ENCODE results near the gene ADIPOR1. TPM values are rescaled to one million over a fixed set of nuclear protein-coding genes. Genes with fewer than 3 reads are reported as not detected.

Gene ADIPOR1
- total and polyA plus RNA-seq, 7 experiments from 2014 or later: 51.9 to 93.8 (median 69.6) TPM

DNA sequence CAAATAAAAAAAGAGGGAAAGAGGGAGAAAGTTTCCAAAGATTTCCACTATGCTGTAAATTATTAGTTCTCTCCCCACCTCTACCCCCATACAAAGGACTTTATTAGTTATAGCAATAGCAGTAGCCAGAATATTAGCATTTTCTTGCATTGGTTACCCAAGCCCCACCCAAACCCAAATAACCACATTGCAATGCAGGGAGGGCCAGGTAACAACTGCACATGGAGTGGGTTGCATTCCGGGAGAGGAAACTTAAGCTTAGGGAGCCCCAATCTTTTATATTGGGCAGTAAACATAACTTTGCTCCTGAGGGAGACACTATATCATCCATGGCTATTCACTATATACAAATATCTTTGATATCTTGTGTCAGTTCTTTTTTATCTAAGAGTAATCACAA lies 6.0 kb downstream of the ADIPOR1 start:
- Mint-ChIP-seq H3K27ac (peak overlapping the region in 6 of 9 donors; percentile 16 to 82 (median 70)), H3K4me1 (peaks cover 29 to 58% (median 55%) of the 10 kb centered on the region in 7 donors), H3K27me3 (no peaks in the 10 kb centered on the region), H3K4me3 (no peak overlapping the region), H3K9me3 (no peaks in the 10 kb centered on the region), H3K36me3 (peaks cover 0 to 10% (median 6%) of the 10 kb centered on the region in 5 donors)
- DNase-seq (no peak), ATAC-seq (no peak)
- Histone ChIP-seq H3K4me3 (ENCODE audit: low read length) (no peak overlapping the region), H3K4me1 (ENCODE audit: control insufficient read depth in 2 of 2, insufficient read depth in 2 of 2, low read length in 2 of 2) (peaks cover 9 to 32% of the 10 kb centered on the region in 2 donors), H3K36me3 (ENCODE audit: control insufficient read depth in 2 of 3, insufficient read depth in 3 of 3, low read length in 3 of 3) (peaks cover 0 to 38% (median 0%) of the 10 kb centered on the region in 3 experiments), H3K27ac (ENCODE audit: low read depth, low read length) (peak overlapping the region; percentile 30), H3K27me3 (ENCODE audit: control insufficient read depth in 2 of 2, insufficient read depth in 2 of 2, low read length in 2 of 2) (no peaks in the 10 kb centered on the region), H3K9me3 (ENCODE audit: control insufficient read depth in 2 of 3, low read length in 3 of 3) (no peaks in the 10 kb centered on the region)
- ChIA-PET CTCF (interaction anchor here (1.1 kb wide), 1 partner anchor 54 kb away, joined by 5 read pairs; no protein-coding TSS in a partner anchor), POLR2A (interaction anchor here (0.9 kb wide), 1 partner anchor 11 kb away, joined by 3 read pairs; no protein-coding TSS in a partner anchor)
- intact Hi-C loops (cut with micrococcal nuclease): loop anchor here (2.0 to 10.0 kb wide), 3 partner anchors 15 to 1797 kb away; partner anchors contain the start of genes CYB5R1 (in 2 of the 2) and TMEM9 (in 1 of the 2)

- H3K4me1 Mint-ChIP-seq: peaks cover 27 to 52% (median 48%) of the 10 kb centered on the region in 7 donors
- ATAC-seq: no peak
- Histone ChIP-seq H3K4me3 (ENCODE audit: low read length) (no peak overlapping the region), H3K4me1 (ENCODE audit: control insufficient read depth in 2 of 2, insufficient read depth in 2 of 2, low read length in 2 of 2) (peaks cover 3 to 26% of the 10 kb centered on the region in 2 donors), H3K27me3 (ENCODE audit: control insufficient read depth in 2 of 2, insufficient read depth in 2 of 2, low read length in 2 of 2) (no peaks in the 10 kb centered on the region), H3K36me3 (ENCODE audit: control insufficient read depth in 2 of 3, insufficient read depth in 3 of 3, low read length in 3 of 3) (peaks cover 0 to 45% (median 2%) of the 10 kb centered on the region in 3 experiments), H3K9me3 (ENCODE audit: control insufficient read depth in 2 of 3, low read length in 3 of 3) (no peaks in the 10 kb centered on the region), H3K27ac (ENCODE audit: low read depth, low read length) (no peak overlapping the region)
- no peak overlapping the region for H3K4me3 Mint-ChIP-seq
- H3K27ac Mint-ChIP-seq: peak overlapping the region in 7 of 9 donors; percentile 35 to 82 (median 67)
- intact Hi-C loops (cut with micrococcal nuclease): loop anchor here in 1 of 2 donors (10.0 kb wide), 2 partner anchors 187 to 1797 kb away; partner anchors contain the start of gene TMEM9
- H3K9me3 Mint-ChIP-seq: no peaks in the 10 kb centered on the region
- ChIA-PET CTCF (no interaction called here), POLR2A (interaction anchor here (0.6 kb wide), 1 partner anchor 19 kb away, joined by 4 read pairs; no protein-coding TSS in a partner anchor)
- H3K36me3 Mint-ChIP-seq: peaks cover 0 to 12% (median 7%) of the 10 kb centered on the region in 5 donors
- DNase-seq: no peak
- H3K27me3 Mint-ChIP-seq: no peaks in the 10 kb centered on the region
Measured at GRCh38 chr1:202951437-202951836, 6.7 kb downstream of the ADIPOR1 start.

DNA sequence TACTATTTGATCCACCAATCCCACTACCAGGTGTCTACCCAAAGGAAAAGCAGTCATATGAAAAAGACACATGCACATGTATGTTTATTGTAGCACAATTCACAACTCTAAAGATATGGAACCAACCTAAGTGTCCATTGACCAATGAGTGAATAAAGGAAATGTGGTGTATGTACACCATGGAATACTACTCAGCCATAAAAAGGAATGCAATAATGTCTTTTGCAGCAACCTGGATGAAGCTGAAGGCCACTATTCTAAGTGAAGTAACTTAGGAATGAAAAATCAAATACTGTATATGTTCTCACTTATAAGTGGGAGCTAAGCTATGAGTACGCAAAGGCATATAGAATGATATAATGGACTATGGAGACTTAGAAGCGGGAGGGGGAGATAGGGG lies 12.6 kb downstream of the ADIPOR1 start:
- H3K4me3 Mint-ChIP-seq: no peak overlapping the region
- H3K4me1 Mint-ChIP-seq: peaks cover 0 to 3% (median 0%) of the 10 kb centered on the region in 7 donors

GRCh38 chr1:202944438-202944921 lies 13.6 kb downstream of the ADIPOR1 start:
- Mint-ChIP-seq H3K36me3 (peaks cover 7 to 53% (median 23%) of the 10 kb centered on the region in 5 donors), H3K27me3 (no peaks in the 10 kb centered on the region), H3K4me3 (no peak overlapping the region), H3K4me1 (peaks cover 0 to 3% (median 0%) of the 10 kb centered on the region in 7 donors), H3K27ac (peak overlapping the region in 2 of 9 donors; percentile 43 to 48), H3K9me3 (no peaks in the 10 kb centered on the region)
- Histone ChIP-seq H3K36me3 (ENCODE audit: control insufficient read depth in 2 of 3, insufficient read depth in 3 of 3, low read length in 3 of 3) (peaks cover 19 to 88% (median 23%) of the 10 kb centered on the region in 3 experiments), H3K27me3 (ENCODE audit: control insufficient read depth in 2 of 2, insufficient read depth in 2 of 2, low read length in 2 of 2) (no peaks in the 10 kb centered on the region), H3K9me3 (ENCODE audit: control insufficient read depth in 2 of 3, low read length in 3 of 3) (no peaks in the 10 kb centered on the region), H3K4me3 (ENCODE audit: low read length) (no peak overlapping the region), H3K27ac (ENCODE audit: low read depth, low read length) (no peak overlapping the region), H3K4me1 (ENCODE audit: control insufficient read depth in 2 of 2, insufficient read depth in 2 of 2, low read length in 2 of 2) (no peaks in the 10 kb centered on the region)
- CTCF ChIA-PET: interaction anchor here (1.0 to 1.7 kb wide), 2 partner anchors 24 to 56 kb away, joined by 3 to 6 read pairs; no protein-coding TSS in a partner anchor
- POLR2A ChIA-PET: no interaction called here
- intact Hi-C loops (cut with micrococcal nuclease): no loop called here
- DNase-seq (no peak), ATAC-seq (no peak)

More for the DNA sequence above, 12.6 kb downstream of the ADIPOR1 start:
- Histone ChIP-seq H3K4me3 (ENCODE audit: low read length) (no peak overlapping the region), H3K27ac (ENCODE audit: low read depth, low read length) (no peak overlapping the region), H3K9me3 (ENCODE audit: control insufficient read depth in 2 of 3, low read length in 3 of 3) (no peaks in the 10 kb centered on the region), H3K27me3 (ENCODE audit: control insufficient read depth in 2 of 2, insufficient read depth in 2 of 2, low read length in 2 of 2) (no peaks in the 10 kb centered on the region), H3K4me1 (ENCODE audit: control insufficient read depth in 2 of 2, insufficient read depth in 2 of 2, low read length in 2 of 2) (no peaks in the 10 kb centered on the region), H3K36me3 (ENCODE audit: control insufficient read depth in 2 of 3, insufficient read depth in 3 of 3, low read length in 3 of 3) (peaks cover 19 to 94% (median 22%) of the 10 kb centered on the region in 3 experiments)
- Mint-ChIP-seq H3K9me3 (no peaks in the 10 kb centered on the region), H3K36me3 (peaks cover 11 to 56% (median 23%) of the 10 kb centered on the region in 5 donors), H3K27me3 (no peaks in the 10 kb centered on the region), H3K27ac (no peak overlapping the region)
- ChIA-PET POLR2A (interaction anchor here (1.2 to 1.3 kb wide), 2 partner anchors 9 to 19 kb away, joined by 3 to 6 read pairs; partner anchors contain the start of gene KLHL12), CTCF (interaction anchor here (0.7 to 1.0 kb wide), 2 partner anchors 12 to 23 kb away, joined by 3 to 6 read pairs; no protein-coding TSS in a partner anchor)
- ATAC-seq (no peak), DNase-seq (no peak)
- intact Hi-C loops (cut with micrococcal nuclease): no loop called here

DNA sequence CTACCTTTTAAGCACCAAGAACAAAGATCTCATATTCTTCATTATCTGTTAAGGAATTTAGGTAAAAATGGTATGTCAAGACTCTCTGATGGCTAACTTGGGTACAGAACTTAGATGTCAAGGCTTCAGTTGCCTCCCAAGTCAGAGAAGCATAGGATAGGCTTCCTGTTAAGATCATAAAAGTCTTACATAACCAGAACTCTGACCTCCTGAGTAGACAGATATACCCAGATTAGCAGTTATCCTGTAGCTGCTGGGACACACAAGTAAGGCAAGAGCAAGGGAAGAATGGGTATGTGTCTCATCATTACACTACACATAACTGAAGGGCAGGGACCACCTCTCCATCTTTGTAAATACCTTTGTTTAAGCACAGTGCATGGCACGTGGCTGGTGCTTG lies 15.7 kb downstream of the ADIPOR1 start:
- H3K27ac Mint-ChIP-seq: peak overlapping the region in 2 of 9 donors; percentile 7 to 66
- no peak for DNase-seq

DNA sequence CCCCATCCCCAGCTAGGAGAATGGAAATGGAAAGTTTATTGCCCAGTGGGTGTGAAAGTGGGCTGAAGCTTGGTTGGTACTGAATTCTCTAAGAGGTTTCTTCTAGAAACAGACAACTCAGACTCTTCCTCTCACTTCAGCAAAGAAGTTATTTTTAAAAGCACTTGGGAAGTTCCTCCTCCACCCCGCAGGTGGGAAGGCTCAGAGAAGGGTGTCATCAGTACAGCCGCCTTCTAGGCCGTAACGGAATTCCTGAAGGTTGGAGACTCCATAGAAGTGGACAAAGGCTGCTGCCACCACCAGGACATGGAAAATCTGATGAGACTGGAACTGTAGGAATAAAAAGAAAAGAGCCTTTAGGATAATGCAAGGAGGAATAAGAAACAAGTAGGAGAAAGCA lies 16.7 kb downstream of the ADIPOR1 start:
- intact Hi-C loops (cut with micrococcal nuclease): no loop called here
- H3K4me1 ChIP-seq (ENCODE audit: control insufficient read depth in 2 of 2, insufficient read depth in 2 of 2, low read length in 2 of 2): no peaks in the 10 kb centered on the region
- peaks cover 19 to 61% (median 21%) of the 10 kb centered on the region in 3 experiments for H3K36me3 ChIP-seq (ENCODE audit: control insufficient read depth in 2 of 3, insufficient read depth in 3 of 3, low read length in 3 of 3)
- ATAC-seq (no peak), DNase-seq (no peak)
- no peaks in the 10 kb centered on the region for H3K9me3 Mint-ChIP-seq
- H3K9me3 ChIP-seq (ENCODE audit: control insufficient read depth in 2 of 3, low read length in 3 of 3): no peaks in the 10 kb centered on the region
- ChIA-PET CTCF (interaction anchor here (1.2 kb wide), 1 partner anchor 52 kb away, joined by 4 read pairs; no protein-coding TSS in a partner anchor), POLR2A (no interaction called here)
- H3K27me3 Mint-ChIP-seq: peaks cover 0 to 4% (median 0%) of the 10 kb centered on the region in 5 donors
- peaks cover 7 to 44% (median 23%) of the 10 kb centered on the region in 5 donors for H3K36me3 Mint-ChIP-seq
- H3K4me3 ChIP-seq (ENCODE audit: low read length): no peak overlapping the region
- H3K27ac Mint-ChIP-seq: no peak overlapping the region
- H3K27me3 ChIP-seq (ENCODE audit: control insufficient read depth in 2 of 2, insufficient read depth in 2 of 2, low read length in 2 of 2): no peaks in the 10 kb centered on the region
- peaks cover 0 to 2% (median 0%) of the 10 kb centered on the region in 7 donors for H3K4me1 Mint-ChIP-seq
- H3K4me3 Mint-ChIP-seq: no peak overlapping the region
- no peak overlapping the region for H3K27ac ChIP-seq (ENCODE audit: low read depth, low read length)

More for the DNA sequence above, 15.7 kb downstream of the ADIPOR1 start:
- no peaks in the 10 kb centered on the region for H3K9me3 Mint-ChIP-seq
- H3K4me3 ChIP-seq (ENCODE audit: low read length): no peak overlapping the region
- peaks cover 0 to 3% (median 0%) of the 10 kb centered on the region in 7 donors for H3K4me1 Mint-ChIP-seq
- no peak overlapping the region for H3K27ac ChIP-seq (ENCODE audit: low read depth, low read length)
- ChIA-PET POLR2A (interaction anchor here (0.5 to 1.8 kb wide), 2 partner anchors 12 to 669 kb away, joined by 3 to 6 read pairs; no protein-coding TSS in a partner anchor), CTCF (interaction anchor here (1.2 kb wide), 1 partner anchor 51 kb away, joined by 4 read pairs; no protein-coding TSS in a partner anchor)
- H3K4me3 Mint-ChIP-seq: no peak overlapping the region
- ATAC-seq: no peak
- H3K4me1 ChIP-seq (ENCODE audit: control insufficient read depth in 2 of 2, insufficient read depth in 2 of 2, low read length in 2 of 2): no peaks in the 10 kb centered on the region
- intact Hi-C loops (cut with micrococcal nuclease): loop anchor here in 1 of 2 donors (2.0 kb wide), 1 partner anchor 16 kb away; the partner anchor contains the start of gene ADIPOR1
- H3K27me3 ChIP-seq (ENCODE audit: control insufficient read depth in 2 of 2, insufficient read depth in 2 of 2, low read length in 2 of 2): no peaks in the 10 kb centered on the region
- H3K9me3 ChIP-seq (ENCODE audit: control insufficient read depth in 2 of 3, low read length in 3 of 3): no peaks in the 10 kb centered on the region
- no peaks in the 10 kb centered on the region for H3K27me3 Mint-ChIP-seq
- peaks cover 19 to 69% (median 23%) of the 10 kb centered on the region in 3 experiments for H3K36me3 ChIP-seq (ENCODE audit: control insufficient read depth in 2 of 3, insufficient read depth in 3 of 3, low read length in 3 of 3)
- H3K36me3 Mint-ChIP-seq: peaks cover 7 to 46% (median 23%) of the 10 kb centered on the region in 5 donors

Measured in naive thymus-derived CD4-positive, alpha-beta T cell (primary cell).